Measurements from ENCODE around the gene PHACTR1.

PHACTR1 gene

DNA sequence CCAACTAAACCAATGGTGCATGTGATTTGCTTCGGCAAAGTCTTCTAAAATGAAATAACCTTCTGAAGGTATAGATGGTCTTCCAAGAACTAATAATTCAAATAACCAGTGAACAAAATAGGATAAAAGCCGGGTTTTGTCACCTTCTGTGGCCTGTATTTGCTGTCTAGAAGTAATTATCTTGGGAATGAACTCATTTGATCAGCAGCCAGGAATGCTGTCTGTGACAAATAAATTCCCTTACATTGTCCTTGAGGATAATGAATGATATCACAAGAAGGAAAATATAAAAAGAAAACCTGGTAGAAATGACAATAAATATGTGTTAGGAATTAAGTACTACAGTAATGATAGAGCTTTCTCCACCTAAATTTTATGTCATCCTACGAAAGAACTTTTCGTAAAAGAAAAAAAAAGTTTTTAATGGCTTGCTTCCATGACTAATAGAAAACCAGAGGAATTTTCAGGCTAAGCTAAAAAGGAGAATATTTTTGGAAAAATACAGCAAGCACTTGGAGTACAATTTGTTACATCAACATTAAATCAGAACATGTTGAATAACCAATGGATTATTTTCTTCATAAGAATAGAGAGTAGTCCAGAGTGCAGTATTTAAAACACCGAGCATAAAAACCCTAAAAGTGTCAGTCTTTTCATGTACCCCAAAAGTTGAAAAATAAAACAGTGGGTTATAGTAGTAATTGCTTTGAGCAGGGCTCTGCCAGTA, 364.1 kb downstream of the PHACTR1 start:
- no peak overlapping the region for H3K9ac ChIP-seq (ENCODE audit: insufficient read length)
- no peaks in the 10 kb centered on the region for H3K9me3 ChIP-seq (ENCODE audit: low read depth, low read length)
- TF ChIP-seq FOXP2 (optimal IDR thresholded peaks at IDR 0.05; ENCODE audit: control extremely low read depth, extremely low read length, insufficient read depth) (no peak), EZH2 (IDR thresholded peaks at IDR 0.05) (no peak), POLR2AphosphoS5 (IDR thresholded peaks at IDR 0.05; ENCODE audit: borderline replicate concordance, low read depth, low read length) (no peak)
- H3K36me3 ChIP-seq (ENCODE audit: insufficient read depth, low read length), result no peaks in the 10 kb centered on the region
- no peak overlapping the region for H3K27ac ChIP-seq
- no peak for DNase-seq (ENCODE audit: low read depth, low spot score)
- H3K4me3 ChIP-seq, result no peak overlapping the region

DNA sequence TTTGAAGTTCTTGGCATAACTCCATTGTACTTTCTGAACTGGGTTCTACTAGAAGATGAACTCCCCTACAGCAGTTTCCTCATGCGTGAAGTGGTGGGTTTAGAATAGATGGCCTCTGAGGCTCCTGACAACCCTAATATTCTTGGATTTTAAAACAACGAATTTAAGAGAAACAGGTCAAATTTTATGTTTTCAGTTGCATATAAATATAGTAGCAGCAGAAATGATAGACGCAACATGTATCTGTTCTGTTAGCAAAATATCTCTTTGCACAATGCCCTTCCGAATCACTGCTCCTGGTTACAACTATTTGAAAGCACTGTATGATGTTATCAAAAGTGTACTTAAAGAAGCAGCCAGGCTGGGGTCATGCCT, 364.6 kb downstream of the PHACTR1 start:
- no peak for TF ChIP-seq EZH2 (IDR thresholded peaks at IDR 0.05)
- no peak for TF ChIP-seq POLR2AphosphoS5 (IDR thresholded peaks at IDR 0.05; ENCODE audit: borderline replicate concordance, low read depth, low read length)
- no peak for TF ChIP-seq FOXP2 (optimal IDR thresholded peaks at IDR 0.05; ENCODE audit: control extremely low read depth, extremely low read length, insufficient read depth)
- no peaks in the 10 kb centered on the region for H3K9me3 ChIP-seq (ENCODE audit: low read depth, low read length)
- no peaks in the 10 kb centered on the region for H3K36me3 ChIP-seq (ENCODE audit: insufficient read depth, low read length)
- H3K9ac ChIP-seq (ENCODE audit: insufficient read length), result no peak overlapping the region
- no peak for DNase-seq (ENCODE audit: low read depth, low spot score)
- no peak overlapping the region for H3K27ac ChIP-seq
- no peak overlapping the region for H3K4me3 ChIP-seq

DNA sequence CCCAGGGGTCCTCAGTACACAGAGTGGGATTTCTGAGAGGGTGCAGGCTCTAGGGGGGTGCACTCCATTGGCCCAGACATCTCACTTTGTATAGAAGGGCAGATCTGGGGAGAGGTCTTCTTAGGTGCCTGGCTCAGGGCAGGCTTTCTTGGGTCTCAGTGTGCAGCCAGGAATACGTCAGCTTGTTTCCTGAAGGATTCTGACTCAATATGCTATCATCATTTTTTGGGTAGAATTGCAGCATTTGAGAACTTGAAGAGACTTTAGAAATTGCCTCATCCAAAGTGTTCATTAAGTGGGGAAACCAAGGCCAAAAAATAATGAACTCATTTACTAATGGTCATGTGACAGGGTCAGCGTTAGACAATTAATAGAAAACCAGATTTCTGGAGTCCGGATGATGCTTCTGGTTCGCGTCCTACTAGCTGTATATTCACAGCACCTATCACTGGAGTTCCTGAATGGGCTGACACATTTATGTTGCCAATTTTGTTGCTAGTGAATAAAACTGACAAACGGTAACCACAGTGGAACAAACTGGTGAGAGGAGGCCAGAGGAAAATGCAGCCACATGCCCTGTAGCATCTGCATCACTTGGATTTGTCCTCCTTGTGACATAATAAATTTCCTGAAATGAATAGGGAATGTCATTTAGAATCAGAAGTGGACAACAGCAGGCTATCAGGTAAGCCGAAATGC, 372.9 kb downstream of the PHACTR1 start:
- no peak for TF ChIP-seq EZH2 (IDR thresholded peaks at IDR 0.05)
- no peak for TF ChIP-seq FOXP2 (optimal IDR thresholded peaks at IDR 0.05; ENCODE audit: control extremely low read depth, extremely low read length, insufficient read depth)
- TF ChIP-seq POLR2AphosphoS5 (IDR thresholded peaks at IDR 0.05; ENCODE audit: borderline replicate concordance, low read depth, low read length), result no peak
- DNase-seq (ENCODE audit: low read depth, low spot score), result no peak
- no peaks in the 10 kb centered on the region for H3K36me3 ChIP-seq (ENCODE audit: insufficient read depth, low read length)

DNA sequence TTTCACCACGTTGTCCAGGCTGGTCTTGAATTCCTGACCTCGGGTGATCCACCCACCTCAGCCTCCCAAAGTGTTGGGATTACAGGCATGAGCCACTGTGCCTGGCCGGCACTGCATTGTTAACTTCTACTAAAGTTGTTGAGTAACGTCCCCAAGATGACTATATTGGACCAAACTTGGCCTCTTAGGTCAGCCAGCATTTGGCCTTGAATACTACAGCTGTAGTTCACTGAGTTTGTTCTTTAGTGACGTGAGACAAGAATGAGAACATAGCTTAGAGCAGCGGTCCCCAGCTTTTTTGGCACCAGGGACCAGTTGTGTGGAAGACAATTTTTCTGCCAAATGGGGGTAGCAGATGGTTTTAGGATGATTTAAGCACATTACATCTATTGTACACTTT, 374.6 kb downstream of the PHACTR1 start:
- TF ChIP-seq FOXP2 (optimal IDR thresholded peaks at IDR 0.05; ENCODE audit: control extremely low read depth, extremely low read length, insufficient read depth), result no peak
- TF ChIP-seq EZH2 (IDR thresholded peaks at IDR 0.05), result no peak
- no peak for TF ChIP-seq POLR2AphosphoS5 (IDR thresholded peaks at IDR 0.05; ENCODE audit: borderline replicate concordance, low read depth, low read length)

More for the DNA sequence above, 372.9 kb downstream of the PHACTR1 start:
- H3K27ac ChIP-seq, result no peak overlapping the region
- H3K9me3 ChIP-seq (ENCODE audit: low read depth, low read length), result no peaks in the 10 kb centered on the region
- no peak overlapping the region for H3K4me3 ChIP-seq
- H3K9ac ChIP-seq (ENCODE audit: insufficient read length), result no peak overlapping the region

DNA sequence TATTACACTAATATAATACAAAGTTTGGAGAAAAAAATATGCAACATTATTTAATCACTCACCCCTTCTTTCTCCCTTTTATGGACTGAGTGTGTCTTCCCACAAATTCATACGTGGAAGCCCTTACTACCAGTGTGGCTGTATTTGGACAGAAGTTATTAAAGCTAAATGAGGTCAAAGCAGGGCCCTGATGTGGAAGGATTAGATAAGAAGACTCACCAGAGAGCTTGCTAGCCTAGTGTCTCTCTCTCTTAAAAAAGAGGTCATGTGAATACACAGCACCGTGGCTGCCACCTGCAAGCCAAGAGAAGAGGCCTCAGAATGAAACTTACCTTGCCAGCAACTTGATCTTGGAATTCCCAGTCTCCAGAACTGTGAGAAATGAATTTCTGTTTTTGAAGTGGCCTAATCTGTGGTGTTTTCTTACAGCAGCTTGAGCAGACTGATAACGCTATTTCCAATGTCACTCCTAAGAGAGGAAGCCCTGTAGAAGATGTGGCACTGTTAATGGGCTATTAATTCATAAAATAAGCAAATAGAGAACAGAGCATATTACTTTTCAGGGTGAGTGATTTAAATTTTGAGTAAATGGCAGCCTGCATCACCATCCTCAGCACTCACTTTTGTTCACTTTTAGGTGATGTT, 378.3 kb downstream of the PHACTR1 start:
- H3K4me3 ChIP-seq, result no peak overlapping the region
- no peak for TF ChIP-seq FOXP2 (optimal IDR thresholded peaks at IDR 0.05; ENCODE audit: control extremely low read depth, extremely low read length, insufficient read depth)
- TF ChIP-seq POLR2AphosphoS5 (IDR thresholded peaks at IDR 0.05; ENCODE audit: borderline replicate concordance, low read depth, low read length), result no peak

More for the DNA sequence above, 374.6 kb downstream of the PHACTR1 start:
- no peak for DNase-seq (ENCODE audit: low read depth, low spot score)
- Histone ChIP-seq H3K36me3 (ENCODE audit: insufficient read depth, low read length) (no peaks in the 10 kb centered on the region), H3K27ac (no peak overlapping the region), H3K9ac (ENCODE audit: insufficient read length) (no peak overlapping the region), H3K4me3 (no peak overlapping the region), H3K9me3 (ENCODE audit: low read depth, low read length) (no peaks in the 10 kb centered on the region)

DNA sequence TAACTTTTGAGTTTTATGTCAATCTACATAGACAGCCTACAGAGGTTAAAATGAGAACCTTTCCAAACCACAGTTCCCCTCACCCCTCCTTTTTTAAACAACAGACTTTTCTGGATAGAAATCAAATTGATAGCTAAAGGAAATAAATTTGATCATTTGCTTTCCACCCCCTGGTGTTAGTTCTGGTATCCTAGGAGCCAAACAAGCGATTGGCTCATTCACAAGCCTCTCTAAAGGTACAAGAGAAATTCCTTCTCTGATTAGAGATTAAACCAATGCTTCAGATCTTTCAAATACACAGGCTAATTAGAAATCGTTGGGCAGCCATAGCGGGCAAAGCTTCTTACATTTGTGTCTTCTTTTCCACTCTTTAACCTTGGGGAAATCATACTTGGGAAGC, 379.5 kb downstream of the PHACTR1 start:
- TF ChIP-seq POLR2AphosphoS5 (IDR thresholded peaks at IDR 0.05; ENCODE audit: borderline replicate concordance, low read depth, low read length), result no peak
- TF ChIP-seq EZH2 (IDR thresholded peaks at IDR 0.05), result no peak
- TF ChIP-seq FOXP2 (optimal IDR thresholded peaks at IDR 0.05; ENCODE audit: control extremely low read depth, extremely low read length, insufficient read depth), result no peak

More for the DNA sequence above, 378.3 kb downstream of the PHACTR1 start:
- no peak overlapping the region for H3K9ac ChIP-seq (ENCODE audit: insufficient read length)
- no peaks in the 10 kb centered on the region for H3K36me3 ChIP-seq (ENCODE audit: insufficient read depth, low read length)
- no peak for DNase-seq (ENCODE audit: low read depth, low spot score)
- no peak overlapping the region for H3K27ac ChIP-seq
- no peaks in the 10 kb centered on the region for H3K9me3 ChIP-seq (ENCODE audit: low read depth, low read length)

DNA sequence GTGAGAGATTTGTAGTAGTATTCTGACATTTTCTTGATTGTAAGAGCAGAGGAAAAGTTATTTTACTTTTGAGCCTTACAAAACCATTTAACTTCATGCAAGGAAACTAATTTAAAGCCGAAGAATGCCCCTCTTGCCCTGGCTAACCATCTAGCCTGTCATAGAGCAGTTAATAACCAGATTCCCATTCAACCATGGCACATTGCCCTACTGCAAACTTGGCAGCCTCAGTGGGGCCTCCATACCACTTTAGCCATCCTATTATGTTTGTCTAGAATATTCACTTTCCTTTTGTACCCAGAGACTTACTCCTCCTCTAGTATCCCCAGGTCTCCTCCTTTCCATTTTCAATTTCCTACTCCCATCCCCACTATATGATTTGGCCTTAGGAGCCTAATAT, 380.9 kb downstream of the PHACTR1 start:
- Histone ChIP-seq H3K4me3 (no peak overlapping the region), H3K9me3 (ENCODE audit: low read depth, low read length) (no peaks in the 10 kb centered on the region)
- no peak for TF ChIP-seq FOXP2 (optimal IDR thresholded peaks at IDR 0.05; ENCODE audit: control extremely low read depth, extremely low read length, insufficient read depth)
- no peak for TF ChIP-seq EZH2 (IDR thresholded peaks at IDR 0.05)
- no peak for TF ChIP-seq POLR2AphosphoS5 (IDR thresholded peaks at IDR 0.05; ENCODE audit: borderline replicate concordance, low read depth, low read length)

More for the DNA sequence above, 379.5 kb downstream of the PHACTR1 start:
- Histone ChIP-seq H3K9ac (ENCODE audit: insufficient read length) (no peak overlapping the region), H3K27ac (no peak overlapping the region), H3K36me3 (ENCODE audit: insufficient read depth, low read length) (no peaks in the 10 kb centered on the region), H3K4me3 (no peak overlapping the region), H3K9me3 (ENCODE audit: low read depth, low read length) (no peaks in the 10 kb centered on the region)
- DNase-seq (ENCODE audit: low read depth, low spot score), result no peak

DNA sequence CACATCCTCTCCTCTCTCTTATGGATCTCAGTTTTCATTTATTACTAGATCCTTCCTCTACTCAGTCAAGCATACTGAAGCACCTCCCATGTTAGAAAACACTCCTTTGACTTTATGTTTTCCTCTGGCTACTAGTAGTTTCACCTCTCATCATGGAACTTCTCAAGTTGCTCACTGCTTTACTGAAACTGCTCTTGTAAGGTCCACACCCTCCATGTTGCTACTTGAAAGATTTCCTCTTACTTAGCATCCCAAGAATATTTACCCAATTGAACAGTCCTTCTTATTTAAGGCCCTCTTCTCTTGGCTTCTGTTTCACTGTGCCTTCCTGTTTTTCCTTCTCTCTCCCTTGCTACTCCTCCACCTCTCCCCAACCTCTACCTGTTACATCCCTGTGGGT, 381.4 kb downstream of the PHACTR1 start:
- Histone ChIP-seq H3K36me3 (ENCODE audit: insufficient read depth, low read length) (no peaks in the 10 kb centered on the region), H3K9ac (ENCODE audit: insufficient read length) (no peak overlapping the region), H3K27ac (no peak overlapping the region), H3K9me3 (ENCODE audit: low read depth, low read length) (no peaks in the 10 kb centered on the region), H3K4me3 (no peak overlapping the region)
- no peak for DNase-seq (ENCODE audit: low read depth, low spot score)
- no peak for TF ChIP-seq EZH2 (IDR thresholded peaks at IDR 0.05)
- no peak for TF ChIP-seq FOXP2 (optimal IDR thresholded peaks at IDR 0.05; ENCODE audit: control extremely low read depth, extremely low read length, insufficient read depth)
- no peak for TF ChIP-seq POLR2AphosphoS5 (IDR thresholded peaks at IDR 0.05; ENCODE audit: borderline replicate concordance, low read depth, low read length)

More for the DNA sequence above, 380.9 kb downstream of the PHACTR1 start:
- Histone ChIP-seq H3K9ac (ENCODE audit: insufficient read length) (no peak overlapping the region), H3K36me3 (ENCODE audit: insufficient read depth, low read length) (no peaks in the 10 kb centered on the region), H3K27ac (no peak overlapping the region)
- DNase-seq (ENCODE audit: low read depth, low spot score), result no peak

All from SK-N-MC (cell line).